ENCODE results near the gene USP32. TPM values are rescaled to one million over a fixed set of nuclear protein-coding genes. Genes with fewer than 3 reads are reported as not detected.
"Not testable (repeated sequence)": the region's sequence is repeated elsewhere in the genome, so short reads cannot be mapped to it uniquely, and the experiment has no call there.

The USP32 gene
- polyA plus RNA-seq, 4 donors: 10.3 to 21.9 (median 15.1) TPM

DNA sequence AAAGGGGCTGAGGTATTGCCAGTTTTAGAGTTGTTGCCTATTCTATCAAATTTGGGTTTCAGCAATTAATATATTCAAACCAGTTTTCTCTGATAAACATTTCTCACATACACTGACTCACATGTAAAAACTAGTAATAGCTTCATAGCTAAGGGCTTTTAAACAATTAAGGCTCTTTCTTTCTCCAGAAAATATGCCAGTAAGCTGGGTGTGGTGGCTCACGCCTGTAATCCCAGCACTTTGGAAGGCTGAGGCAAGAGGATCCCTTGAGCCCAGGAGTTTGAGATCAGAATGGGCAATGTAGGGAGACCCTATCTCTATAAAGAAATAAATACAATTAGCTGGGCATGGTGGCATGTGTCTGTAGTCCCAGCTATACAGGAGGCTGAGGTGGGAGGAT, 193.3 kb downstream of the USP32 start:
- not testable (repeated sequence) for H3K9me3 ChIP-seq (ENCODE audit: control insufficient read depth in 2 of 2, insufficient read depth in 1 of 2, low read depth in 1 of 2, low read length in 1 of 2); FAIRE-seq; H3K4me3 ChIP-seq (ENCODE audit: low read depth in 1 of 3, low read length in 3 of 3); H3K4me1 ChIP-seq (ENCODE audit: control insufficient read depth in 3 of 3, insufficient read depth in 2 of 3, low read depth in 1 of 3, low read length in 2 of 3); H3K27ac ChIP-seq (ENCODE audit: low read depth in 1 of 3, low read length in 2 of 3); H3K27me3 ChIP-seq (ENCODE audit: control insufficient read depth in 3 of 3, insufficient read depth in 3 of 3, low read length in 3 of 3); DNase-seq
- 80 to 87% (median 83%) methylated on average over 1 of the region's 1 CpG for WGBS, 3 donors
- peaks cover 3 to 16% (median 5%) of the 10 kb centered on the region in 3 donors for H3K36me3 ChIP-seq (ENCODE audit: control insufficient read depth in 3 of 3, insufficient read depth in 2 of 3, low read depth in 1 of 3, low read length in 3 of 3)

DNA sequence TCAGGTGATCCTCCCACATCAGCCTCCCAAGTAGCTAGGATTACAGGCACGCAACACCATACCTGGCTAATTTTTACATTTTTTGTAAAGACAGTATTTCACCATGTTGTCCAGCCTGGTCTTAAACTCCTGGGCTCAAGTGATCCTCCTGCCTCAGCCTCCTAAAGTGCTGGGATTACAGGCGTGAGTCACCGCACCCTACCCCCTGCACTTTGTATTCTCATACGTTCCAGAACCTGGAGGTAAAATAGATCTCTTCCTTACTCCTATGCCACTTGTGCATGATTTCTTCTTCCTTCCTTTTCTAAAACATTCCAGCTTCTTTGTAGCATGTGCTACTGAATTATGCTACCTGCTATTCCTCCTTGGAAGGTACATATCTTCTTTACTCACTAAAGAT, 197.8 kb downstream of the USP32 start:
- DNase-seq; H3K27ac ChIP-seq (ENCODE audit: low read depth in 1 of 3, low read length in 2 of 3); H3K4me3 ChIP-seq (ENCODE audit: low read depth in 1 of 3, low read length in 3 of 3); H3K9me3 ChIP-seq (ENCODE audit: control insufficient read depth in 2 of 2, insufficient read depth in 1 of 2, low read depth in 1 of 2, low read length in 1 of 2); H3K27me3 ChIP-seq (ENCODE audit: control insufficient read depth in 3 of 3, insufficient read depth in 3 of 3, low read length in 3 of 3); H3K4me1 ChIP-seq (ENCODE audit: control insufficient read depth in 3 of 3, insufficient read depth in 2 of 3, low read depth in 1 of 3, low read length in 2 of 3); FAIRE-seq: not testable (repeated sequence)
- 84 to 90% (median 85%) methylated on average over 4 of the region's 4 CpGs for WGBS, 3 donors
- peaks cover 3 to 33% (median 11%) of the 10 kb centered on the region in 3 donors for H3K36me3 ChIP-seq (ENCODE audit: control insufficient read depth in 3 of 3, insufficient read depth in 2 of 3, low read depth in 1 of 3, low read length in 3 of 3)

- H3K36me3 ChIP-seq (ENCODE audit: control insufficient read depth in 3 of 3, insufficient read depth in 2 of 3, low read depth in 1 of 3, low read length in 3 of 3): peaks cover 0 to 33% (median 11%) of the 10 kb centered on the region in 3 donors
- H3K27me3 ChIP-seq (ENCODE audit: control insufficient read depth in 3 of 3, insufficient read depth in 3 of 3, low read length in 3 of 3): no peaks in the 10 kb centered on the region
- WGBS, 3 donors: 21 to 75% (median 43%) methylated on average over 2 of the region's 2 CpGs
- H3K4me1 ChIP-seq (ENCODE audit: control insufficient read depth in 3 of 3, insufficient read depth in 2 of 3, low read depth in 1 of 3, low read length in 2 of 3): no peaks in the 10 kb centered on the region
- DNase-seq (peak; percentile 4 to 39), FAIRE-seq (no peak)
- H3K27ac ChIP-seq (ENCODE audit: low read depth in 1 of 3, low read length in 2 of 3): no peak overlapping the region
- no peaks in the 10 kb centered on the region for H3K9me3 ChIP-seq (ENCODE audit: control insufficient read depth in 2 of 2, insufficient read depth in 1 of 2, low read depth in 1 of 2, low read length in 1 of 2)
- H3K4me3 ChIP-seq (ENCODE audit: low read depth in 1 of 3, low read length in 3 of 3): no peak overlapping the region
These were observed 198.5 kb downstream of the USP32 start for GRCh38 chr17:60193482-60193881.

GRCh38 chr17:60193032-60193431, 198.9 kb downstream of the USP32 start:
- peaks cover 0 to 31% (median 8%) of the 10 kb centered on the region in 3 donors for H3K36me3 ChIP-seq (ENCODE audit: control insufficient read depth in 3 of 3, insufficient read depth in 2 of 3, low read depth in 1 of 3, low read length in 3 of 3)
- not testable (repeated sequence) for H3K4me3 ChIP-seq (ENCODE audit: low read depth in 1 of 3, low read length in 3 of 3); H3K9me3 ChIP-seq (ENCODE audit: control insufficient read depth in 2 of 2, insufficient read depth in 1 of 2, low read depth in 1 of 2, low read length in 1 of 2); H3K27me3 ChIP-seq (ENCODE audit: control insufficient read depth in 3 of 3, insufficient read depth in 3 of 3, low read length in 3 of 3); FAIRE-seq; H3K27ac ChIP-seq (ENCODE audit: low read depth in 1 of 3, low read length in 2 of 3); DNase-seq; H3K4me1 ChIP-seq (ENCODE audit: control insufficient read depth in 3 of 3, insufficient read depth in 2 of 3, low read depth in 1 of 3, low read length in 2 of 3)
- WGBS, 3 donors: 96 to 100% (median 97%) methylated on average over 3 of the region's 3 CpGs

- not testable (repeated sequence) for H3K9me3 ChIP-seq (ENCODE audit: control insufficient read depth in 2 of 2, insufficient read depth in 1 of 2, low read depth in 1 of 2, low read length in 1 of 2); H3K4me1 ChIP-seq (ENCODE audit: control insufficient read depth in 3 of 3, insufficient read depth in 2 of 3, low read depth in 1 of 3, low read length in 2 of 3); DNase-seq; H3K27ac ChIP-seq (ENCODE audit: low read depth in 1 of 3, low read length in 2 of 3); H3K4me3 ChIP-seq (ENCODE audit: low read depth in 1 of 3, low read length in 3 of 3); FAIRE-seq; H3K27me3 ChIP-seq (ENCODE audit: control insufficient read depth in 3 of 3, insufficient read depth in 3 of 3, low read length in 3 of 3)
- peaks cover 0 to 21% (median 6%) of the 10 kb centered on the region in 3 donors for H3K36me3 ChIP-seq (ENCODE audit: control insufficient read depth in 3 of 3, insufficient read depth in 2 of 3, low read depth in 1 of 3, low read length in 3 of 3)
- 93 to 97% (median 96%) methylated on average over 4 of the region's 4 CpGs for WGBS, 3 donors
These were observed 201.9 kb downstream of the USP32 start for GRCh38 chr17:60190032-60190431.

GRCh38 chr17:60188759-60189158, 203.2 kb downstream of the USP32 start:
- H3K27me3 ChIP-seq (ENCODE audit: control insufficient read depth in 3 of 3, insufficient read depth in 3 of 3, low read length in 3 of 3): no peaks in the 10 kb centered on the region
- H3K36me3 ChIP-seq (ENCODE audit: control insufficient read depth in 3 of 3, insufficient read depth in 2 of 3, low read depth in 1 of 3, low read length in 3 of 3): peaks cover 0 to 25% (median 8%) of the 10 kb centered on the region in 3 donors
- H3K27ac ChIP-seq (ENCODE audit: low read depth in 1 of 3, low read length in 2 of 3): no peak overlapping the region
- FAIRE-seq (no peak), DNase-seq (no peak)
- H3K4me1 ChIP-seq (ENCODE audit: control insufficient read depth in 3 of 3, insufficient read depth in 2 of 3, low read depth in 1 of 3, low read length in 2 of 3): peaks cover 0 to 3% (median 0%) of the 10 kb centered on the region in 3 donors
- H3K4me3 ChIP-seq (ENCODE audit: low read depth in 1 of 3, low read length in 3 of 3): no peak overlapping the region
- H3K9me3 ChIP-seq (ENCODE audit: control insufficient read depth in 2 of 2, insufficient read depth in 1 of 2, low read depth in 1 of 2, low read length in 1 of 2): no peaks in the 10 kb centered on the region
- 88 to 96% (median 89%) methylated on average over 4 of the region's 4 CpGs for WGBS, 3 donors

DNA sequence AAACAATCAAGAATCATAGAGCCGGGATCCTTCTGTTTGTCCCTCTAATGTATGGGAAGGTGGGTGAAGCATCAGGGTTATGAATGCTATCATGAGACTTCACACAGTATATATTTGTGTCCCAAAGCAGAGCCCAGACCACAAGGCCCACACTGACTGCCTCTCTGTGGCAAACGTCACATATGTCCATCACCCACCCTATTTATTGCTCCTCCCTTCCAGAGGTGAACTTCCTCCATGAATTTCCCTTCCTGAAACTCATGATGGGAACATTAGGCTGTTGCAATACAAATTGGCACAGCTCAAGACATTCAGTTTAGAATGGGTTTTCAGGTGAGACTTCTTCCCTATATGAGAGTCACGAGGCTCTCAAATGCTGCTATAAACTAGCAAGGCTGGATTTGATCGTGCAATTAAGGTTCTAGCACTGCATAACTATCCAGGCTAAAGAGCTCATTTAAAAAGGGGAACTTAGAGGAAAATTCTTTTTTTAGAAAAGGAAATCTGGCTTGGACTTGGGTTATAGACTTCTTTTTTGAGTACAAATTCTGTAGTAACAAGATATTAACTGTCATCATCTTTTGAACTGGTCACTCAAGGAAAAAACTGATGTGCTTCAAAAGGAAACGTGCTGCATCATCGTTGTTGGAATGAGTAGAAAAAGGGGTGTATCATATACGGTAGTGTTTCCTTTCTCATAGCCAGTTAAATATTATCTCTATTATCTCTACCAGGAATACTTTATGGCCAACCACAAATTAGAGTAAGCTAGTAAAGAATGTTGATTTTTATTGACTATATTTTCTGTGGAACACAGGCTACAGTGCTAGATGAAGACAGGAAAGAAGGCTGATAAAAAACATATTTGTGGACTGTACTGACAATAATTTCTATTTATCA, 204.8 kb downstream of the USP32 start:
- WGBS, 3 donors: 61 to 67% (median 65%) methylated on average over 7 of the region's 7 CpGs
- peak in 1 of 2 donors; percentile 36 for DNase-seq
- not testable (repeated sequence) for H3K4me3 ChIP-seq (ENCODE audit: low read depth in 1 of 3, low read length in 3 of 3); H3K27ac ChIP-seq (ENCODE audit: low read depth in 1 of 3, low read length in 2 of 3); H3K4me1 ChIP-seq (ENCODE audit: control insufficient read depth in 3 of 3, insufficient read depth in 2 of 3, low read depth in 1 of 3, low read length in 2 of 3); H3K27me3 ChIP-seq (ENCODE audit: control insufficient read depth in 3 of 3, insufficient read depth in 3 of 3, low read length in 3 of 3); H3K9me3 ChIP-seq (ENCODE audit: control insufficient read depth in 2 of 2, insufficient read depth in 1 of 2, low read depth in 1 of 2, low read length in 1 of 2); FAIRE-seq
- peaks cover 2 to 31% (median 12%) of the 10 kb centered on the region in 3 donors for H3K36me3 ChIP-seq (ENCODE audit: control insufficient read depth in 3 of 3, insufficient read depth in 2 of 3, low read depth in 1 of 3, low read length in 3 of 3)

- 89 to 95% (median 90%) methylated on average over 1 of the region's 1 CpG for WGBS, 3 donors
- H3K4me1 ChIP-seq (ENCODE audit: control insufficient read depth in 3 of 3, insufficient read depth in 2 of 3, low read depth in 1 of 3, low read length in 2 of 3); H3K9me3 ChIP-seq (ENCODE audit: control insufficient read depth in 2 of 2, insufficient read depth in 1 of 2, low read depth in 1 of 2, low read length in 1 of 2); H3K27ac ChIP-seq (ENCODE audit: low read depth in 1 of 3, low read length in 2 of 3); H3K27me3 ChIP-seq (ENCODE audit: control insufficient read depth in 3 of 3, insufficient read depth in 3 of 3, low read length in 3 of 3); DNase-seq; H3K4me3 ChIP-seq (ENCODE audit: low read depth in 1 of 3, low read length in 3 of 3); FAIRE-seq: not testable (repeated sequence)
- H3K36me3 ChIP-seq (ENCODE audit: control insufficient read depth in 3 of 3, insufficient read depth in 2 of 3, low read depth in 1 of 3, low read length in 3 of 3): peaks cover 2 to 28% (median 10%) of the 10 kb centered on the region in 3 donors
These were observed 205.6 kb downstream of the USP32 start for GRCh38 chr17:60186372-60186771.
